Astrocyte (in vitro differentiated cells and primary cell): Measurements from ENCODE around the gene PEX3. TPM values are rescaled to one million over a fixed set of nuclear protein-coding genes. Genes with fewer than 3 reads are reported as not detected.
"Not testable (repeated sequence)": the region's sequence is repeated elsewhere in the genome, so short reads cannot be mapped to it uniquely, and the experiment has no call there.

Source experiments
- DNase-seq: peaks from one replicate; pipeline ENCODE4 v3.0.0-alpha.2; 2010; ENCODE audit warnings: low read depth
- FAIRE-seq: peaks from 2 replicates; lab custom pipeline; 2011; peaks lifted over from hg19 to GRCh38; lab: Jason Lieb, UNC
- H2AFZ ChIP-seq: 2 replicates; pipeline ENCODE4 v1.6.0; 2012; ENCODE audit warnings: low read depth, low read length, inconsistent platforms
- H3K27ac ChIP-seq: 2 replicates; pipeline ENCODE4 v1.5.1; 2011; ENCODE audit warnings: low read depth, low read length, inconsistent platforms
- H3K27me3 ChIP-seq: 2 replicates; pipeline ENCODE4 v1.6.0; 2011; ENCODE audit warnings: low read length, inconsistent platforms; ENCODE audit not compliant: insufficient read depth
- H3K36me3 ChIP-seq: 2 replicates; pipeline ENCODE4 v1.5.1; 2011; ENCODE audit warnings: low read length, inconsistent platforms; ENCODE audit not compliant: insufficient read depth
- H3K4me1 ChIP-seq: 2 replicates; pipeline ENCODE4 v1.5.1; 2011; ENCODE audit warnings: low read length, inconsistent platforms; ENCODE audit not compliant: insufficient read depth
- H3K4me2 ChIP-seq: 2 replicates; pipeline ENCODE4 v1.6.0; 2012; ENCODE audit warnings: low read length, inconsistent platforms
- H3K4me3 ChIP-seq: 2 replicates; pipeline ENCODE4 v1.5.1; 2011; ENCODE audit warnings: low read depth, mild to moderate bottlenecking, low read length, inconsistent platforms; ENCODE audit not compliant: insufficient read depth
- H3K79me2 ChIP-seq: 2 replicates; pipeline ENCODE4 v1.6.0; 2012; ENCODE audit warnings: mild to moderate bottlenecking, low read length, inconsistent platforms; ENCODE audit not compliant: insufficient read depth
- H3K9ac ChIP-seq: 2 replicates; pipeline ENCODE4 v1.6.0; 2012; ENCODE audit warnings: mild to moderate bottlenecking, low read length, inconsistent platforms
- H3K9me3 ChIP-seq: 2 replicates; pipeline ENCODE4 v1.5.1; 2012; ENCODE audit warnings: low read depth, mild to moderate bottlenecking, low read length, inconsistent platforms; ENCODE audit not compliant: insufficient read depth
- H4K20me1 ChIP-seq: 2 replicates; pipeline ENCODE4 v1.6.0; 2012; ENCODE audit warnings: low read length, inconsistent platforms; ENCODE audit not compliant: insufficient read depth
- H3K27ac Mint-ChIP-seq: one replicate; pipeline ENCODE4 v1.8.0; 2021; ENCODE audit warnings: mild to moderate bottlenecking, mixed read lengths; ENCODE audit not compliant: unreplicated experiment
- H3K27me3 Mint-ChIP-seq: one replicate; pipeline ENCODE4 v1.8.0; 2021; ENCODE audit warnings: low read depth, mixed read lengths; ENCODE audit not compliant: unreplicated experiment
- H3K36me3 Mint-ChIP-seq: one replicate; pipeline ENCODE4 v1.8.0; 2021; ENCODE audit warnings: low read depth, mixed read lengths; ENCODE audit not compliant: unreplicated experiment
- H3K4me1 Mint-ChIP-seq: one replicate; pipeline ENCODE4 v1.8.0; 2021; ENCODE audit warnings: low read depth, mixed read lengths; ENCODE audit not compliant: unreplicated experiment
- H3K4me3 Mint-ChIP-seq: one replicate; pipeline ENCODE4 v1.8.0; 2021; ENCODE audit warnings: mild to moderate bottlenecking, moderate library complexity, mixed read lengths; ENCODE audit not compliant: unreplicated experiment
- H3K9me3 Mint-ChIP-seq: one replicate; pipeline ENCODE4 v1.8.0; 2021; ENCODE audit warnings: mild to moderate bottlenecking, mixed read lengths; ENCODE audit not compliant: unreplicated experiment
- CTCF ChIP-seq: IDR thresholded peaks from 2 replicates; pipeline ENCODE4 v1.5.1; 2011; ENCODE audit warnings: low read depth, mild to moderate bottlenecking, inconsistent platforms, low read length, moderate library complexity; ENCODE audit not compliant: insufficient read depth
- EZH2 ChIP-seq: IDR thresholded peaks from 2 replicates; pipeline ENCODE4 v1.6.1; 2012; ENCODE audit warnings: mild to moderate bottlenecking, low read length, inconsistent platforms; ENCODE audit not compliant: insufficient read depth
- total RNA-seq: library from RNA; stranded (reverse); gene quantifications from 2 replicates; pipeline ENCODE4 v1.2.1, GENCODE V29; 2021

Gene PEX3
- total RNA-seq, 1 donor from 2014 or later, result 14.2 TPM

GRCh38 chr6:143443096-143443495 is 7.5 kb upstream of the PEX3 start:
- Histone ChIP-seq H3K4me2 (no peak overlapping the region), H3K4me1 (peaks cover 7% of the 10 kb centered on the region), H3K4me3 (no peak overlapping the region), H3K9me3 (no peaks in the 10 kb centered on the region), H3K79me2 (peaks cover 6% of the 10 kb centered on the region), H3K27me3 (no peaks in the 10 kb centered on the region), H3K36me3 (peaks cover 4% of the 10 kb centered on the region), H3K9ac (no peak overlapping the region), H2AFZ (no peak overlapping the region), H3K27ac (no peak overlapping the region), H4K20me1 (no peaks in the 10 kb centered on the region)
- no peaks in the 10 kb centered on the region for H3K27me3 Mint-ChIP-seq
- H3K4me3 Mint-ChIP-seq, result no peak overlapping the region
- TF ChIP-seq EZH2, result no peak
- TF ChIP-seq CTCF, result no peak
- H3K9me3 Mint-ChIP-seq, result no peaks in the 10 kb centered on the region
- H3K27ac Mint-ChIP-seq, result no peak overlapping the region
- FAIRE-seq (no peak), DNase-seq (no peak)
- peaks cover 3% of the 10 kb centered on the region for H3K36me3 Mint-ChIP-seq
- H3K4me1 Mint-ChIP-seq, result no peaks in the 10 kb centered on the region

GRCh38 chr6:143447865-143448264 is 2.7 kb upstream of the PEX3 start:
- peaks cover 15% of the 10 kb centered on the region for H3K4me1 ChIP-seq

GRCh38 chr6:143449082-143449713 is 1.4 kb upstream of the PEX3 start:
- no peak for DNase-seq
- Mint-ChIP-seq H3K4me1 (peaks cover 4% of the 10 kb centered on the region), H3K36me3 (no peaks in the 10 kb centered on the region), H3K27ac (no peak overlapping the region), H3K9me3 (no peaks in the 10 kb centered on the region), H3K27me3 (no peaks in the 10 kb centered on the region), H3K4me3 (peak overlapping the region; percentile 99)
- peak overlapping the region; percentile 91 for H2AFZ ChIP-seq
- TF ChIP-seq CTCF, result no peak
- no peak for TF ChIP-seq EZH2
- peak overlapping the region; percentile 96 for H3K9ac ChIP-seq
- H3K27ac ChIP-seq, result peak overlapping the region; percentile 86
- peaks cover 15% of the 10 kb centered on the region for H3K4me1 ChIP-seq
- no peaks in the 10 kb centered on the region for H4K20me1 ChIP-seq
- H3K36me3 ChIP-seq, result no peaks in the 10 kb centered on the region
- no peaks in the 10 kb centered on the region for H3K27me3 ChIP-seq
- peaks cover 54% of the 10 kb centered on the region for H3K79me2 ChIP-seq
- peak overlapping the region; percentile 94 for H3K4me3 ChIP-seq
- H3K4me2 ChIP-seq, result peak overlapping the region; percentile 89
- H3K9me3 ChIP-seq, result no peaks in the 10 kb centered on the region
- peak; percentile 52 for FAIRE-seq

More at GRCh38 chr6:143447865-143448264, 2.7 kb upstream of the PEX3 start:
- DNase-seq, H3K36me3 Mint-ChIP-seq, H3K27ac ChIP-seq, H3K36me3 ChIP-seq, H3K27me3 Mint-ChIP-seq, H3K9me3 Mint-ChIP-seq, H2AFZ ChIP-seq, H4K20me1 ChIP-seq, H3K9ac ChIP-seq, H3K4me2 ChIP-seq, FAIRE-seq, H3K27me3 ChIP-seq, H3K9me3 ChIP-seq, H3K4me1 Mint-ChIP-seq, H3K27ac Mint-ChIP-seq, H3K4me3 Mint-ChIP-seq, H3K4me3 ChIP-seq: not testable (repeated sequence)
- H3K79me2 ChIP-seq, result peaks cover 46% of the 10 kb centered on the region
